A673 (cell line): ENCODE data around the gene ADCY5.

Source experiments
- EZH2 ChIP-seq: fragments of 200-600 bp; sonication (generic); IDR thresholded peaks from 2 replicates; pipeline ENCODE4 v1.6.1; 2017; ENCODE audit warnings: borderline replicate concordance, low read depth, mild to moderate bottlenecking, mixed read lengths, antibody characterized with exemption, low read length; ENCODE audit not compliant: poor library complexity, severe bottlenecking
- TF ChIP-seq, protein P1 (sequence below): fragments of 300-800, 200-600 bp; sonication (generic); conservative IDR thresholded peaks from 2 replicates; pipeline ENCODE4 v1.5.1; 2017; ENCODE audit warnings: low read depth, mild to moderate bottlenecking, antibody characterized with exemption, low read length, moderate library complexity, mixed read lengths

DNA sequence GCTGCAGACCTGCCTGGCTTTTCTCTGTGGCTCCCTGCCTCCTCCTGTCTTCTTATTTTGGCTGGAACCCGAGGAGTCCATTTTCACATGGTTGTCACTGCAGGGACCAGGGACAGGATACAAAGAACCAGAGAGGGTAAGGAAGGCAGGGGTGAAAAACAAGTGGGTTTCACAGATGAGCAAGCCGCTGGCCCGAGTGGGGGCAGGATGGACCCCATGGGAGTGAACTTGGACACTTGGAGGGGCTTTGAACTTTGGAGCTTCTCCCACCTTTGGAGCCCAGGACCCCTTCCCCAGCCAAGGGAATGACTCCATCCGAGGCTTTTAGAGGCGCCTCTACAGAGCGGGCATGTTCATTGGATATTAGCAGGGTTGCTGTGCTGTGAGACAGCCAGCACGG, 26.9 kb upstream of the ADCY5 start:
- TF ChIP-seq, protein P1, sequence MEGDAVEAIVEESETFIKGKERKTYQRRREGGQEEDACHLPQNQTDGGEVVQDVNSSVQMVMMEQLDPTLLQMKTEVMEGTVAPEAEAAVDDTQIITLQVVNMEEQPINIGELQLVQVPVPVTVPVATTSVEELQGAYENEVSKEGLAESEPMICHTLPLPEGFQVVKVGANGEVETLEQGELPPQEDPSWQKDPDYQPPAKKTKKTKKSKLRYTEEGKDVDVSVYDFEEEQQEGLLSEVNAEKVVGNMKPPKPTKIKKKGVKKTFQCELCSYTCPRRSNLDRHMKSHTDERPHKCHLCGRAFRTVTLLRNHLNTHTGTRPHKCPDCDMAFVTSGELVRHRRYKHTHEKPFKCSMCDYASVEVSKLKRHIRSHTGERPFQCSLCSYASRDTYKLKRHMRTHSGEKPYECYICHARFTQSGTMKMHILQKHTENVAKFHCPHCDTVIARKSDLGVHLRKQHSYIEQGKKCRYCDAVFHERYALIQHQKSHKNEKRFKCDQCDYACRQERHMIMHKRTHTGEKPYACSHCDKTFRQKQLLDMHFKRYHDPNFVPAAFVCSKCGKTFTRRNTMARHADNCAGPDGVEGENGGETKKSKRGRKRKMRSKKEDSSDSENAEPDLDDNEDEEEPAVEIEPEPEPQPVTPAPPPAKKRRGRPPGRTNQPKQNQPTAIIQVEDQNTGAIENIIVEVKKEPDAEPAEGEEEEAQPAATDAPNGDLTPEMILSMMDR, result no peak
- TF ChIP-seq EZH2, result no peak
